K562 (cell line): ENCODE data around the gene HAUS3. TPM values are rescaled to one million over a fixed set of nuclear protein-coding genes. Genes with fewer than 3 reads are reported as not detected.

Source experiments
- ATAC-seq: fragments of 200-7000 bp; cut with Tn5 transposase; 3 replicates; pipeline ENCODE4 v1.9.1; 2020; ENCODE audit warnings: moderate library complexity
- BruUV-seq: library from RNA; stranded (reverse); fragments of 400-500 nt; replicated peaks from 2 replicates; lab custom pipeline; 2021; lab: Mats Ljungman, UMichigan
- CTCF ChIA-PET: fragments of 300-600 bp; formaldehyde crosslinking; extraction: SDS; loops from one replicate; lab custom pipeline; 2021; ENCODE audit warnings: low intra/inter-chr PET ratio; lab: Yijun Ruan, JAX
- POLR2A ChIA-PET: fragments of 300-600, 350-650 bp; sonication (Branson Sonifier 250); formaldehyde crosslinking; extraction: SDS; loops from one replicate; lab custom pipeline; 2021; ENCODE audit warnings: antibody characterized with exemption, inconsistent platforms; lab: Yijun Ruan, JAX
- DNase-seq, 4 experiments: peaks; one replicate each; pipeline versions ENCODE4 v3.0.0 to v3.0.0-alpha.2; 2011 to 2018; ENCODE audit warnings: low spot score in 3 of 4, mixed read lengths in 3 of 4; ENCODE audit errors: extremely low read depth in 1 of 4
- FAIRE-seq: peaks from 2 replicates; lab custom pipeline; 2011; peaks lifted over from hg19 to GRCh38; lab: Jason Lieb, UNC
- H2AFZ ChIP-seq: 2 replicates; pipeline ENCODE4 v1.6.0; 2011; ENCODE audit warnings: low read depth, low read length, control low read depth, inconsistent platforms
- H3K27ac ChIP-seq: fragments of 200-600 bp; 3 replicates; pipeline ENCODE4 v1.8.0; 2011; ENCODE audit warnings: low read depth, mild to moderate bottlenecking, control low read depth, inconsistent platforms, low read length, moderate library complexity, mixed read lengths; ENCODE audit errors: extremely low read depth
- H3K27me3 ChIP-seq, 2 experiments: fragments of 300-600 bp in 1 of 2; 2 replicates in 1 of 2; 3 replicates in 1 of 2; pipeline versions ENCODE4 v1.6.0 to v1.8.0; 2011; ENCODE audit warnings: inconsistent platforms in 2 of 2, low read length in 2 of 2, mild to moderate bottlenecking in 1 of 2, mixed read lengths in 1 of 2, moderate library complexity in 1 of 2; ENCODE audit not compliant: control insufficient read depth in 2 of 2, insufficient read depth in 2 of 2
- H3K36me3 ChIP-seq: fragments of 300-600 bp; 3 replicates; pipeline ENCODE4 v1.8.0; 2011; ENCODE audit warnings: mild to moderate bottlenecking, low read length, inconsistent platforms; ENCODE audit not compliant: control insufficient read depth, insufficient read depth
- H3K4me1 ChIP-seq, 2 experiments: fragments of 200-600 bp in 1 of 2; replicated peaks in 1 of 2; 2 replicates in 1 of 2; 3 replicates in 1 of 2; pipeline versions ENCODE4 v1.5.1 to v1.8.0; 2011; ENCODE audit warnings: inconsistent platforms in 2 of 2, low read length in 2 of 2, mild to moderate bottlenecking in 1 of 2, mixed read lengths in 1 of 2, moderate library complexity in 1 of 2; ENCODE audit not compliant: control insufficient read depth in 2 of 2, insufficient read depth in 2 of 2
- H3K4me2 ChIP-seq: 2 replicates; pipeline ENCODE4 v1.6.1; 2011; ENCODE audit warnings: low read length, control low read depth, inconsistent platforms, mixed read lengths; ENCODE audit not compliant: insufficient read depth
- H3K4me3 ChIP-seq: fragments of 200-600 bp; sonication (generic), shearing (Covaris generic); 2 replicates; pipeline ENCODE4 v1.5.1; 2016; ENCODE audit warnings: control low read depth, inconsistent platforms
- H3K79me2 ChIP-seq: fragments of 200-600 bp; 3 replicates; pipeline ENCODE4 v1.8.0; 2011; ENCODE audit warnings: low read length, inconsistent platforms; ENCODE audit not compliant: control insufficient read depth, insufficient read depth
- H3K9ac ChIP-seq, 2 experiments: 2 replicates each; pipeline versions ENCODE4 v1.6.0 to v1.6.1; 2011; ENCODE audit warnings: low read depth in 2 of 2, low read length in 2 of 2, control low read depth in 1 of 2, inconsistent platforms in 1 of 2, mild to moderate bottlenecking in 1 of 2, mixed read lengths in 1 of 2; ENCODE audit not compliant: insufficient read depth in 1 of 2
- H3K9me1 ChIP-seq: one replicate; pipeline ENCODE4 v1.6.0; 2011; ENCODE audit warnings: inconsistent platforms, mild to moderate bottlenecking, low read length, moderate library complexity; ENCODE audit not compliant: control insufficient read depth, insufficient read depth
- H3K9me3 ChIP-seq: replicated peaks from 2 replicates; pipeline ENCODE4 v1.5.1; 2011; ENCODE audit warnings: low read depth, low read length, inconsistent platforms; ENCODE audit not compliant: control insufficient read depth, insufficient read depth
- H4K20me1 ChIP-seq: replicated peaks from 2 replicates; pipeline ENCODE4 v1.6.1; 2011; ENCODE audit warnings: low read length, inconsistent platforms, mixed read lengths; ENCODE audit not compliant: control insufficient read depth, insufficient read depth
- C11orf30 ChIP-seq: fragments of 450-650 bp; IDR thresholded peaks from 2 replicates; pipeline ENCODE4 v1.6.1; 2016; ENCODE audit warnings: low read depth, mild to moderate bottlenecking
- POLR2G ChIP-seq: fragments of 200-400 bp; formaldehyde crosslinking; IDR thresholded peaks from 2 replicates; pipeline ENCODE4 v1.6.1; 2017; ENCODE audit warnings: low read depth, mild to moderate bottlenecking, antibody characterized with exemption, low read length, moderate library complexity
- WGBS: fragments of 100-300 bp; shearing (Covaris generic); methylation state at CpG from one replicate; pipeline ENCODE4 v1.1.6; 2016; ENCODE audit warnings: low coverage, mixed read lengths; ENCODE audit not compliant: insufficient coverage; ENCODE audit errors: missing lambda C conversion rate; 5-methylcytosine and 5-hydroxymethylcytosine counted together
- in situ Hi-C: fragments of 300-500 bp; cut with MboI; formaldehyde crosslinking; loops from 4 replicates; pipeline ENCODE4 v1.15.0; 2018; ENCODE audit warnings: inconsistent platforms, mixed read lengths
- intact Hi-C: fragments of 100-400 bp; cut with micrococcal nuclease; formaldehyde crosslinking; loops from 2 replicates; pipeline ENCODE4 v1.14.2; 2022
- polyA plus RNA-seq, 8 experiments: library from polyadenylated mRNA; depleted of rRNA in 4 of 8; stranded (reverse) in 5 of 8; unstranded in 3 of 8; fragments of >200 nt; fragmentation: Nextera tagmentation in 2 of 8; fragmentation: Illumina TruSeq in 1 of 8; extraction: Ambion mirVana in 2 of 8; extraction: Trizol in 1 of 8; gene quantifications; 2 replicates each; pipeline versions ENCODE4 v1.2.1 to v1.2.3, GENCODE V29; 2011 to 2014; ENCODE audit warnings: inconsistent platforms in 1 of 8, missing spikeins in 1 of 8
- total RNA-seq, 7 experiments: library from RNA; depleted of rRNA in 6 of 7; stranded (reverse); fragments of >200 nt in 6 of 7; fragmentation: Illumina TruSeq in 2 of 7; extraction: Trizol in 2 of 7; gene quantifications; 2 replicates each; pipeline versions ENCODE4 v1.2.1 to v1.2.3, GENCODE V29; 2011 to 2021; ENCODE audit warnings: low replicate concordance in 1 of 7

Gene HAUS3
- total and polyA plus RNA-seq, 9 of the 15 experiments (the other 6 are each of a cell fraction or from before 2014, with no cell fraction given) = 8.9 to 25.7 (median 21.5) TPM

DNA sequence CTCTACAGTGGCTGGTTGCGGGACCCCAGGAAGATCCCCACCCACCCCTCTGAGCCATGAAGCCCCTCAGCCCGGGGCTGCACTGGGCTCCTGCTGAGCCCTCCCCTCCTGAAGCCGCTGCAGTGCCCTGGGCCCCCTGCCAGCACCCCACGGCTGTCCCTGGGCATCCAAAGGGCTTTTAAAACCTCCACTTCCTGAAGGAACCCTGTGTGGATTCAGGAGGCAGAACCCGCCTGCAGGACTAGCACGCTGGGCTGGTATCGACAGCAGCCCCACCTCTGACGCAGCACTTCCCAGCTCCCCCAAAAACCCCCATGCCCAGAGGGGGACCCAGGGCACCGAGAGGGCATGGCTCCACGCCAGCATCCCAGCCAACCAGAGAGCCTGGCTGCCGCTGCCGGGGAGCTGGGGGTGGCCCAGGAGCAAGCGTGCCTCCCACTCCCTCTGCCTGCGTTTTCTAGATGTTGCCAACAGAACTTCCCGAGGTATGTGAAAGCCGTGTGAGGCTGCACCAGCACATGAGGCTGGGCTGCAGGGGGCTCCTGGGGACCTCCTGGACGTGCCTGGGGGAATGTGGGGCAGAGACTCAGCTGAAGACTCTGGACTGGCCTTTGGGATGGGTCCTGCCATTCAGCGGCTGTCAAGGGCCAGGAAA, 13.7 kb upstream of the HAUS3 start:
- H2AFZ ChIP-seq = no peak overlapping the region
- no TSS peak for BruUV-seq
- 63% methylated on average over 16 of the region's 18 CpGs for WGBS
- H3K4me2 ChIP-seq = no peak overlapping the region
- no peak overlapping the region for H3K27ac ChIP-seq
- no peaks in the 10 kb centered on the region for H3K36me3 ChIP-seq
- no peaks in the 10 kb centered on the region for H3K9me3 ChIP-seq
- H3K9me1 ChIP-seq = no peaks in the 10 kb centered on the region
- H3K79me2 ChIP-seq = peaks cover 3% of the 10 kb centered on the region; the same call in 1 of the 3 replicates
- FAIRE-seq (no peak), ATAC-seq (no peak), DNase-seq (no peak)
- H3K27me3 ChIP-seq = no peaks in the 10 kb centered on the region
- POLR2A ChIA-PET = interaction anchor here (0.6 to 1.5 kb wide), 3 partner anchors 215 to 1530 kb away, joined by 3 read pairs; no protein-coding TSS in a partner anchor
- TF ChIP-seq POLR2G (0 out of 2 replicates have a peak, but pooled peaks have one; percentile 30), C11orf30 (no peak)
- intact Hi-C loops = no loop called here
- H4K20me1 ChIP-seq = no peaks in the 10 kb centered on the region; the same call in 1 of the 2 replicates
- in situ Hi-C loops = no loop called here
- peak overlapping the region in 1 of 2 experiments; percentile 52; a peak in 2 of 4 replicates for H3K9ac ChIP-seq
- no peak overlapping the region for H3K4me3 ChIP-seq
- H3K4me1 ChIP-seq = peaks cover 3 to 74% of the 10 kb centered on the region in 2 experiments; a peak in 4 of 5 replicates
- CTCF ChIA-PET = no interaction called here
